K562 (cell line): ENCODE measurements around the gene SLC5A3.

Source experiments
- ATF6 ChIP-seq: sonication (generic); formaldehyde crosslinking; IDR thresholded peaks from 2 replicates; pipeline ENCODE4 v1.4.0; 2020; ENCODE audit warnings: mild to moderate bottlenecking, missing genetic modification reagents
- CTCF ChIP-seq, 3 experiments: IDR thresholded peaks in 2 of 3; conservative IDR thresholded peaks in 1 of 3; 2 replicates each; pipeline ENCODE4 v1.5.1; 2011 to 2012; ENCODE audit warnings: low read length in 3 of 3, mild to moderate bottlenecking in 3 of 3, control low read depth in 2 of 3, improper control_type of control experiment in 1 of 3, inconsistent platforms in 1 of 3, low read depth in 1 of 3, mixed read lengths in 1 of 3, moderate library complexity in 1 of 3; ENCODE audit not compliant: insufficient read depth in 2 of 3
- ELF2 ChIP-seq: fragments of 250-450 bp; sonication (Bioruptor Pico); IDR thresholded peaks from 2 replicates; pipeline ENCODE4 v1.5.0; 2021; ENCODE audit warnings: mild to moderate bottlenecking
- FOS ChIP-seq: IDR thresholded peaks from 3 replicates; pipeline ENCODE4 v1.6.1; 2011; ENCODE audit not compliant: insufficient read length; ENCODE audit errors: extremely low read depth
- FOXK1 ChIP-seq: sonication (generic); formaldehyde crosslinking; IDR thresholded peaks from 2 replicates; pipeline ENCODE4 v1.8.0; 2022; ENCODE audit warnings: missing genetic modification reagents, mild to moderate bottlenecking, borderline replicate concordance
- HDGF ChIP-seq: fragments of 450-650 bp; IDR thresholded peaks from 2 replicates; pipeline ENCODE4 v1.6.1; 2016
- TCF15 ChIP-seq: fragments of 250-450 bp; sonication (Bioruptor Pico); IDR thresholded peaks from 2 replicates; pipeline ENCODE4 v1.8.0; 2022; ENCODE audit warnings: moderate library complexity, mild to moderate bottlenecking, inconsistent platforms
- ZNF197 ChIP-seq: fragments of 200-800 bp; sonication (Bioruptor generic); IDR thresholded peaks from 2 replicates; pipeline ENCODE4 v1.6.1; 2016; ENCODE audit warnings: low read depth, missing genetic modification characterization, missing compliant biosample characterization

GRCh38 chr21:34080710-34081109, 7.3 kb downstream of the SLC5A3 start:
- TF ChIP-seq HDGF (no peak), ATF6 (CRISPR knock-in tag) (no peak), CTCF (IDR thresholded peaks at IDR 0.05 in 2 of 3, conservative IDR thresholded peaks at IDR 0.05 in 1 of 3; ENCODE audit: insufficient read depth in 2 of 3, low read depth in 1 of 3, low read length in 3 of 3) (no peak), FOXK1 (CRISPR knock-in tag) (no peak), TCF15 (CRISPR knock-in tag) (no peak), ZNF197 (CRISPR knock-in tag) (no peak), FOS (no peak), ELF2 (no peak)
